KMS-11 (cell line): ENCODE measurements around the gene OCRL.

Source experiments
- H2AFZ ChIP-seq: fragments of 200-600 bp; sonication (generic); 2 replicates; pipeline ENCODE4 v1.6.1; 2016; ENCODE audit warnings: antibody characterized with exemption, mixed run types, low read depth
- H3K27ac ChIP-seq: fragments of 200-600 bp; sonication (generic); 2 replicates; pipeline ENCODE4 v1.6.1; 2016; ENCODE audit warnings: mild to moderate bottlenecking, mixed run types
- H3K27me3 ChIP-seq: fragments of 200-600 bp; sonication (generic); 2 replicates; pipeline ENCODE4 v1.6.1; 2017; ENCODE audit warnings: mild to moderate bottlenecking, low read depth, mixed run types, moderate library complexity; ENCODE audit not compliant: insufficient read depth
- H3K36me3 ChIP-seq: fragments of 200-600 bp; sonication (generic); 2 replicates; pipeline ENCODE4 v1.6.1; 2017; ENCODE audit warnings: mild to moderate bottlenecking, mixed run types; ENCODE audit not compliant: insufficient read depth
- H3K4me1 ChIP-seq: fragments of 200-600 bp; sonication (generic); 2 replicates; pipeline ENCODE4 v1.6.1; 2016; ENCODE audit warnings: mild to moderate bottlenecking, low read depth, mixed run types; ENCODE audit not compliant: poor library complexity, severe bottlenecking
- H3K4me2 ChIP-seq: fragments of 200-600 bp; sonication (generic); 2 replicates; pipeline ENCODE4 v1.7.0; 2016; ENCODE audit warnings: mild to moderate bottlenecking, mixed run types
- H3K4me3 ChIP-seq: fragments of 200-600 bp; sonication (generic); IDR thresholded peaks from 2 replicates; pipeline ENCODE4 v1.6.1; 2017; ENCODE audit warnings: low read depth, low read length, mixed read lengths; ENCODE audit not compliant: insufficient read depth
- H3K79me2 ChIP-seq: fragments of 200-600 bp; sonication (generic); 2 replicates; pipeline ENCODE4 v1.6.1; 2016; ENCODE audit warnings: low read depth, mixed run types; ENCODE audit not compliant: insufficient read depth
- H3K9ac ChIP-seq: fragments of 200-600 bp; sonication (generic); 2 replicates; pipeline ENCODE4 v1.6.1; 2016; ENCODE audit warnings: mild to moderate bottlenecking, mixed run types
- H4K20me1 ChIP-seq: fragments of 200-600 bp; sonication (generic); 2 replicates; pipeline ENCODE4 v1.6.1; 2016; ENCODE audit warnings: mild to moderate bottlenecking, mixed run types; ENCODE audit not compliant: insufficient read depth
- TF ChIP-seq, protein P1 (sequence below): fragments of 200-600 bp; sonication (generic); conservative IDR thresholded peaks from 2 replicates; pipeline ENCODE4 v1.6.1; 2017; ENCODE audit warnings: low read depth, mild to moderate bottlenecking, antibody characterized with exemption, low read length, moderate library complexity, mixed read lengths

OCRL gene

DNA sequence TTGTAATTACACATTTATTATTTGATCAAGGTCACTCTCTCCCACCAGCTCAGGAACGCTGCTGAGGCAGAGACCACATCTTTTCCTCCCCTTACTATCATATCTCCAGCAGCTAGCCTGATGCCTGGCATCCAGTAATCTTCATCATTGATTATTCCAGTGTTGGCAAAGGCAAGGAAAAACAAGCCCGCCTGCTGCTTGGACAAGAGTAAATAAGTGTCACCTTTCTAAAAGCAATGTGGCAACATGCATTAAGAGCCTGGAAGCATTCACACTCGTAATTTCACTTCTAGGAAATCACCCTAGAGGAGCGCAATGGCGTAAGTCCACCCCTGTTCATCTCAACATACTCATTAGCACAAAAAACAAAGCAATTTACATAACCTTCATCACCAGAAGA is 59.9 kb downstream of the OCRL start:
- H3K36me3 ChIP-seq = no peaks in the 10 kb centered on the region

DNA sequence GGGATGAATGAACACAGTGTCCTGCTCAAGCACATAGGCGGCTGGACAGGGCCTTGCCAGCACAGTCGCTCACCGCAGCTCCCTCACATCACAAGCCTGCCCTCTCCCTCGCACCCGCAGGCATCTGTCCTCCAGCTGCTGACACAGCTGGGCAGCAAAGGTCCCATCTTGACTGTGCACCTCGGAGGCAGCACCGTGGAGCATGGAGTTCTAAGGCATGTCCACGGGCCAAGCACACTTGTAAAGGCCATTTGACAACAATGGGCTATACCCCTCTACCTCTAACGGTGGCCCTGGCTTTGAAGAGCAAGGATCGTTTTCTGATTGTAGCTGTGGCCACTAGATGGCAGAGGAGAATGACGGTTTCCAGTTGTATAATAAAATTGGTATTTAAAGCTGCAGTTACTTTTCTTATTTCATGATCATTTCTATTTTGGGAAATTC is 60.9 kb downstream of the OCRL start:
- no peak overlapping the region for H3K4me2 ChIP-seq
- no peaks in the 10 kb centered on the region for H3K79me2 ChIP-seq
- no peak overlapping the region for H3K27ac ChIP-seq
- no peak overlapping the region for H2AFZ ChIP-seq
- no peak overlapping the region for H3K4me3 ChIP-seq
- peaks cover 4% of the 10 kb centered on the region for H3K4me1 ChIP-seq
- no peaks in the 10 kb centered on the region for H3K27me3 ChIP-seq
- H3K9ac ChIP-seq = no peak overlapping the region
- H3K36me3 ChIP-seq = no peaks in the 10 kb centered on the region
- H4K20me1 ChIP-seq = no peaks in the 10 kb centered on the region
- TF ChIP-seq, protein P1, sequence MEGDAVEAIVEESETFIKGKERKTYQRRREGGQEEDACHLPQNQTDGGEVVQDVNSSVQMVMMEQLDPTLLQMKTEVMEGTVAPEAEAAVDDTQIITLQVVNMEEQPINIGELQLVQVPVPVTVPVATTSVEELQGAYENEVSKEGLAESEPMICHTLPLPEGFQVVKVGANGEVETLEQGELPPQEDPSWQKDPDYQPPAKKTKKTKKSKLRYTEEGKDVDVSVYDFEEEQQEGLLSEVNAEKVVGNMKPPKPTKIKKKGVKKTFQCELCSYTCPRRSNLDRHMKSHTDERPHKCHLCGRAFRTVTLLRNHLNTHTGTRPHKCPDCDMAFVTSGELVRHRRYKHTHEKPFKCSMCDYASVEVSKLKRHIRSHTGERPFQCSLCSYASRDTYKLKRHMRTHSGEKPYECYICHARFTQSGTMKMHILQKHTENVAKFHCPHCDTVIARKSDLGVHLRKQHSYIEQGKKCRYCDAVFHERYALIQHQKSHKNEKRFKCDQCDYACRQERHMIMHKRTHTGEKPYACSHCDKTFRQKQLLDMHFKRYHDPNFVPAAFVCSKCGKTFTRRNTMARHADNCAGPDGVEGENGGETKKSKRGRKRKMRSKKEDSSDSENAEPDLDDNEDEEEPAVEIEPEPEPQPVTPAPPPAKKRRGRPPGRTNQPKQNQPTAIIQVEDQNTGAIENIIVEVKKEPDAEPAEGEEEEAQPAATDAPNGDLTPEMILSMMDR = peak; percentile 62

More for the DNA sequence above, 59.9 kb downstream of the OCRL start:
- peaks cover 4% of the 10 kb centered on the region for H3K4me1 ChIP-seq
- no peaks in the 10 kb centered on the region for H3K79me2 ChIP-seq
- H3K4me2 ChIP-seq = no peak overlapping the region
- H3K27me3 ChIP-seq = no peaks in the 10 kb centered on the region
- no peak overlapping the region for H3K4me3 ChIP-seq
- no peak overlapping the region for H2AFZ ChIP-seq
- no peak overlapping the region for H3K27ac ChIP-seq
- TF ChIP-seq, protein P1 = no peak
- no peaks in the 10 kb centered on the region for H4K20me1 ChIP-seq
- no peak overlapping the region for H3K9ac ChIP-seq

DNA sequence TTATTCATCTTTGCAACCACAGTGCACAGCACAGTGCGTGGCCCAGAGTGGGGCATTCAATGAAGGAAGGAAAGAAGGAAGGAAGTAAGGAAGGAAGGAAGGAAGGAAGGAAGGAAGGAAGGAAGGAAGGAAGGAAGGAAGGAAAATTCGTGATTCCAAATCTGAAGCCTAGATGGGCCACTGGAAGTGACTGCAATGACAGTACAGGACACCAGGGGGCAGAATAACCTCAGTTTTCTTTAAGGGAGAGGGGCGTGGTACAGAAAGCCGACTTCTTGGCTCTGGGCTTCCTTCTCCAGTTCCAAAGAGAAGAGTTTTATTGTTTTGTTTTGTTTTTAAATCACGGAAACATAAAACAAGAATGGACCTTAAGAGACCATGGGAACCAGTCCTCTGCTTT is 66.9 kb downstream of the OCRL start:
- TF ChIP-seq, protein P1 = peak; percentile 83
- no peak overlapping the region for H3K9ac ChIP-seq
- H3K4me1 ChIP-seq = peaks cover 8% of the 10 kb centered on the region
- 0 out of 2 replicates have a peak overlapping the region, but pooled peaks have one; percentile 36 for H3K4me2 ChIP-seq
- H3K4me3 ChIP-seq = no peak overlapping the region
- no peaks in the 10 kb centered on the region for H3K27me3 ChIP-seq
- no peaks in the 10 kb centered on the region for H4K20me1 ChIP-seq
- H3K27ac ChIP-seq = no peak overlapping the region
- H2AFZ ChIP-seq = peak overlapping the region; percentile 36; the same call in 1 of the 2 replicates
- no peaks in the 10 kb centered on the region for H3K79me2 ChIP-seq
- H3K36me3 ChIP-seq = no peaks in the 10 kb centered on the region

DNA sequence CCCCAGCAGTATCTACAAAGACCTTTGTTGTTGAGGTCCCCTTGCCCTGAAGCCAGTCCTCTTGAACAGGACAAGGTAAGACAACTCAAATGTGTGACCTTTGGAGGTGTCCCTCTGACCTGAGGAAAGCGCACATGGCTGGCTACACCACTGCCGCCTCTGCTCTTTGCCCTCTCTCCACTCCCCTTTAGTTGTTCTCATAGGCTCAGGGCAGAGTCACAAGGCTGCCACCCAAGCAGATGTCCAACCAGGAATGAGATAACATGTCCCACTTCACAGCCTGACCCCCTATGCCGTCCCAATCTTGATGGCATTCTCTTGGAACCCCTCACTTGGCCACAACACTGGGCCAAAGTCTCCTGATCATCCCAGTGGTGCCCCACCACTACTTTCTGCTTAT is 68.4 kb downstream of the OCRL start:
- no peak overlapping the region for H3K4me3 ChIP-seq
- no peaks in the 10 kb centered on the region for H4K20me1 ChIP-seq
- no peak overlapping the region for H3K4me2 ChIP-seq
- no peaks in the 10 kb centered on the region for H3K27me3 ChIP-seq
- peaks cover 12% of the 10 kb centered on the region for H3K4me1 ChIP-seq
- no peak overlapping the region for H3K27ac ChIP-seq
- H2AFZ ChIP-seq = no peak overlapping the region
- no peaks in the 10 kb centered on the region for H3K79me2 ChIP-seq
- H3K36me3 ChIP-seq = no peaks in the 10 kb centered on the region
- H3K9ac ChIP-seq = no peak overlapping the region
- TF ChIP-seq, protein P1 = no peak

DNA sequence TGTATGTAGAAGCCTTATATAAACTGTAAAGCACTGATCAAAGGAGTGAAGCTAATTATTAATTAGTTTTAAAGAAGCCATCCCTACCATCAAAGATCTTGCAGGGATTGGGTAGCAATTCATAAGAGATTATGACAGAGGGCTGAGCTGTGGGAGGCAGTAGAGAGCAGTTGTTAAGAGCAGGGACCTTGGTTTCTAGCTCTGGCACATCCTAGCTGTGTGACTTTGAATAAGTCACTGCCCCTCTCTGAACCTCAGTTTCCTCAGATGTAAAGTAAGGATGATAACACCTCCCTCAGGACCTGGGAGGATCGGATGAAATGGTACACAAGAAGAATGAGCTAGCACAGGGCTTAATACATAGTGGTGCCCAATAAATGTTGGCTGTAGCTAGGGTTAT is 69.3 kb downstream of the OCRL start:
- TF ChIP-seq, protein P1 = peak; percentile 20; the same call in 1 of the 2 replicates
- H3K4me2 ChIP-seq = no peak overlapping the region
- H3K36me3 ChIP-seq = no peaks in the 10 kb centered on the region
- H3K9ac ChIP-seq = no peak overlapping the region
- no peak overlapping the region for H3K27ac ChIP-seq
- H3K4me1 ChIP-seq = peaks cover 19% of the 10 kb centered on the region
- no peak overlapping the region for H3K4me3 ChIP-seq
- no peak overlapping the region for H2AFZ ChIP-seq
- no peaks in the 10 kb centered on the region for H3K27me3 ChIP-seq
- H3K79me2 ChIP-seq = no peaks in the 10 kb centered on the region
- H4K20me1 ChIP-seq = no peaks in the 10 kb centered on the region
